ENCODE results near the gene NYNRIN. TPM values are rescaled to one million over a fixed set of nuclear protein-coding genes. Genes with fewer than 3 reads are reported as not detected.
"Not testable (repeated sequence)": the region's sequence is repeated elsewhere in the genome, so short reads cannot be mapped to it uniquely, and the experiment has no call there.

NYNRIN gene
- total and polyA plus RNA-seq, 2 of the 8 experiments (the other 6 are each of a cell fraction or from before 2014, with no cell fraction given) = 15.2 to 18.3 TPM

DNA sequence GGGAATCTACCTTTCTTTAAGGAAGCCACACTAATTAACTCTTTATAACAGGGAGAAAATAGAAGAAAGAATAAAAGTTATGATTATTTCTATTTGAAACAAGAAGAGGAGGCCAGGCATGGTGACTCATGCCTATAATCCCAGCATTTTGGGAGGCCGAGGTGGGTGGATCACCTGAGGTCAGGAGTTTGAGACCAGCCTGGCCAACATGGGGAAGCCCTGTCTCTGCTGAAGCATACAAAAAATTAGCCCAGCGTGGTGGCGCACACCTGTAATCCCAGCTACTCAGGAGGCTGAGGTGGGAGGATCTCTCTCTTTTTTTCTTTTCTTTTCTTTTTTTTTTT is 44.3 kb upstream of the NYNRIN start:
- H3K4ac ChIP-seq (replicated peaks; ENCODE audit: insufficient read length, low read depth, low read length); H3K9ac ChIP-seq (replicated peaks in 1 of 4; ENCODE audit: extremely low read depth in 1 of 4, low read depth in 3 of 4, low read length in 3 of 4); H3K79me1 ChIP-seq (ENCODE audit: low read depth, low read length); H3K4me1 ChIP-seq (replicated peaks in 1 of 4; ENCODE audit: control insufficient read depth in 3 of 4, insufficient read depth in 4 of 4, low read length in 3 of 4); H2AK5ac ChIP-seq (ENCODE audit: low read depth, low read length); H3K79me2 ChIP-seq (ENCODE audit: control insufficient read depth in 1 of 2, insufficient read depth in 2 of 2, low read length in 2 of 2); H2AFZ ChIP-seq (ENCODE audit: low read length); H3K9me3 ChIP-seq (ENCODE audit: insufficient read depth in 2 of 2, low read depth in 1 of 2, low read length in 1 of 2); POLR2A ChIA-PET (ENCODE audit: partially characterized antibody); H4K91ac ChIP-seq (replicated peaks; ENCODE audit: insufficient read length, low read length); DNase-seq (ENCODE audit: low read depth in 1 of 2, low spot score in 2 of 2); H4K8ac ChIP-seq (ENCODE audit: extremely low read depth, insufficient read depth, low read length); H3K36me3 ChIP-seq (ENCODE audit: control insufficient read depth in 2 of 4, insufficient read depth in 4 of 4, low read length in 3 of 4); H2BK120ac ChIP-seq (replicated peaks; ENCODE audit: low read depth, low read length); H3K23ac ChIP-seq (ENCODE audit: insufficient read length); H2BK15ac ChIP-seq (ENCODE audit: low read length); H2BK12ac ChIP-seq (ENCODE audit: low read depth, low read length); H3K4me3 ChIP-seq (ENCODE audit: extremely low read depth in 1 of 4, insufficient read depth in 2 of 4, low read depth in 3 of 4, low read length in 4 of 4); H3K56ac ChIP-seq (replicated peaks; ENCODE audit: insufficient read length, low read depth, low read length); H3K14ac ChIP-seq (ENCODE audit: insufficient read length); H4K5ac ChIP-seq (ENCODE audit: insufficient read length, low read depth, low read length); H4K20me1 ChIP-seq (replicated peaks in 1 of 2; ENCODE audit: control insufficient read depth in 1 of 2, insufficient read depth in 2 of 2, low read length in 2 of 2); FAIRE-seq; H3K23me2 ChIP-seq (ENCODE audit: low read depth, low read length); H3K4me2 ChIP-seq (ENCODE audit: insufficient read depth in 1 of 2, low read depth in 2 of 2, low read length in 2 of 2); H2BK20ac ChIP-seq (ENCODE audit: low read length); H3K27ac ChIP-seq (ENCODE audit: low read depth, low read length); H3K18ac ChIP-seq (ENCODE audit: extremely low read depth, low read length); H2BK5ac ChIP-seq (ENCODE audit: low read depth, low read length): not testable (repeated sequence)
- WGBS, 2 experiments (ENCODE audit: extremely low coverage in 1 of 2, insufficient coverage in 1 of 2, insufficient read length in 1 of 2, insufficient replicate concordance in 2 of 2, low coverage in 1 of 2, low lambda C conversion rate in 2 of 2, missing lambda C conversion rate in 1 of 2) = 94% methylated on average over 3 of the region's 3 CpGs; no CpG with 5 or more reads in 1 of the 2 experiments
- H3K27me3 ChIP-seq (replicated peaks in 1 of 4; ENCODE audit: control insufficient read depth in 3 of 4, extremely low read depth in 1 of 4, insufficient read depth in 3 of 4, low read length in 3 of 4) = peaks cover 0 to 11% (median 9%) of the 10 kb centered on the region in 4 experiments; a peak in 5 of 7 replicates
- CTCF ChIA-PET (ENCODE audit: partially characterized antibody) = interaction anchor here (4.4 kb wide), 1 partner anchor 11 kb away, joined by 23 read pairs; no protein-coding TSS in a partner anchor

Data from H1 (cell line).